ENCODE results near the gene LIMK1. TPM values are rescaled to one million over a fixed set of nuclear protein-coding genes. Genes with fewer than 3 reads are reported as not detected.

The LIMK1 gene
- total and polyA plus RNA-seq, 2 experiments from 2014 or later: 16.2 to 24.6 TPM

DNA sequence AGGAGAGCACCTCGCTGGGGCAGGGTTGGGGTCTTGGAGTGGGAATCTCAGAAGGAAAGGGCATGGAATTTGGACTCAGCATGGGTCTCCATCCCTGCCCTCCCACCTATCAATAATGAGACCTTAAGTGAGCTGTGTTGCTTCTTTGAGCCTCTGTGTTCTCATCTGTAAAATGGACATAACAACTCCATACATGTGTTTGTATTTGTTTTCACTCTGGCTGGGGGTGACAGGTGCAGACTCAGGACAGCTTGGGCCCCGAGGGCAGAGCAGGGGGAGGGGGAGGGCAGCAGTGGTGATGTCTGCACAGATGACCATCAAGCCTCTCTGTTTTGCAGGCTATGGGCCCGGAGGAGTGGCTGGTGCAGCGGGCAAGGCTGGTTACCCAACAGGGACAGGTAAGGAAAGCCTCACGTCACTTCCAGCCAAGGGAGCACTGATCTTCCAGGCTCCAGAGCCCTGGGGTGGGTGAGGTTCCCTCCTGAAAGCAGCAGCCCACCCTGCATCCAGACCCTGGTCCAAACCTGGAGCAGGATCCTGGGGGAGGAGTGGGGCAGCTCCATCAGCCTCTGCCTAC, 35.7 kb upstream of the LIMK1 start:
- 77% methylated on average over 5 of the region's 5 CpGs for WGBS (ENCODE audit: low lambda C conversion rate, missing lambda C conversion rate)
- H3K4me2 ChIP-seq: no peak overlapping the region
- H3K9me2 ChIP-seq (replicated peaks; ENCODE audit: insufficient read depth): no peaks in the 10 kb centered on the region
- H3K27ac ChIP-seq: no peak overlapping the region
- DNase-seq (ENCODE audit: low spot score): no peak
- TF ChIP-seq EZH2phosphoT487 (IDR thresholded peaks at IDR 0.05; ENCODE audit: low read depth, severe bottlenecking, unreplicated experiment): no peak
- TF ChIP-seq, protein P1, sequence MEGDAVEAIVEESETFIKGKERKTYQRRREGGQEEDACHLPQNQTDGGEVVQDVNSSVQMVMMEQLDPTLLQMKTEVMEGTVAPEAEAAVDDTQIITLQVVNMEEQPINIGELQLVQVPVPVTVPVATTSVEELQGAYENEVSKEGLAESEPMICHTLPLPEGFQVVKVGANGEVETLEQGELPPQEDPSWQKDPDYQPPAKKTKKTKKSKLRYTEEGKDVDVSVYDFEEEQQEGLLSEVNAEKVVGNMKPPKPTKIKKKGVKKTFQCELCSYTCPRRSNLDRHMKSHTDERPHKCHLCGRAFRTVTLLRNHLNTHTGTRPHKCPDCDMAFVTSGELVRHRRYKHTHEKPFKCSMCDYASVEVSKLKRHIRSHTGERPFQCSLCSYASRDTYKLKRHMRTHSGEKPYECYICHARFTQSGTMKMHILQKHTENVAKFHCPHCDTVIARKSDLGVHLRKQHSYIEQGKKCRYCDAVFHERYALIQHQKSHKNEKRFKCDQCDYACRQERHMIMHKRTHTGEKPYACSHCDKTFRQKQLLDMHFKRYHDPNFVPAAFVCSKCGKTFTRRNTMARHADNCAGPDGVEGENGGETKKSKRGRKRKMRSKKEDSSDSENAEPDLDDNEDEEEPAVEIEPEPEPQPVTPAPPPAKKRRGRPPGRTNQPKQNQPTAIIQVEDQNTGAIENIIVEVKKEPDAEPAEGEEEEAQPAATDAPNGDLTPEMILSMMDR (IDR thresholded peaks at IDR 0.05; ENCODE audit: poor library complexity): no peak
- no peak overlapping the region for H2AFZ ChIP-seq
- no peak overlapping the region for H3K4me3 ChIP-seq
- H3K4me1 ChIP-seq (ENCODE audit: insufficient read depth): peaks cover 19% of the 10 kb centered on the region
- H4K20me1 ChIP-seq (ENCODE audit: insufficient read depth, poor library complexity, severe bottlenecking): no peaks in the 10 kb centered on the region
- no peaks in the 10 kb centered on the region for H3K9me3 ChIP-seq (ENCODE audit: low read depth)
- no peaks in the 10 kb centered on the region for H3K36me3 ChIP-seq (replicated peaks; ENCODE audit: insufficient read depth, low read depth)
- no peaks in the 10 kb centered on the region for H3K79me2 ChIP-seq
- no peaks in the 10 kb centered on the region for H3K27me3 ChIP-seq

- no peaks in the 10 kb centered on the region for H4K20me1 ChIP-seq (ENCODE audit: insufficient read depth, poor library complexity, severe bottlenecking)
- no peaks in the 10 kb centered on the region for H3K36me3 ChIP-seq (replicated peaks; ENCODE audit: insufficient read depth, low read depth)
- WGBS (ENCODE audit: low lambda C conversion rate, missing lambda C conversion rate): 96% methylated on average over 2 of the region's 2 CpGs
- H3K9me3 ChIP-seq (ENCODE audit: low read depth): no peaks in the 10 kb centered on the region
- no peak overlapping the region for H2AFZ ChIP-seq
- no peak for DNase-seq (ENCODE audit: low spot score)
- no peak overlapping the region for H3K27ac ChIP-seq
- peaks cover 13% of the 10 kb centered on the region for H3K4me1 ChIP-seq (ENCODE audit: insufficient read depth)
- no peak overlapping the region for H3K4me2 ChIP-seq
- TF ChIP-seq EZH2phosphoT487 (IDR thresholded peaks at IDR 0.05; ENCODE audit: low read depth, severe bottlenecking, unreplicated experiment) (no peak), EZH2 (IDR thresholded peaks at IDR 0.05; ENCODE audit: borderline replicate concordance) (no peak)
- TF ChIP-seq, protein P1 (IDR thresholded peaks at IDR 0.05; ENCODE audit: poor library complexity): no peak
- no peaks in the 10 kb centered on the region for H3K27me3 ChIP-seq
- H3K4me3 ChIP-seq: no peak overlapping the region
- no peaks in the 10 kb centered on the region for H3K79me2 ChIP-seq
- H3K9me2 ChIP-seq (replicated peaks; ENCODE audit: insufficient read depth): no peaks in the 10 kb centered on the region
These were observed 34.5 kb upstream of the LIMK1 start for GRCh38 chr7:74048999-74049599.

DNA sequence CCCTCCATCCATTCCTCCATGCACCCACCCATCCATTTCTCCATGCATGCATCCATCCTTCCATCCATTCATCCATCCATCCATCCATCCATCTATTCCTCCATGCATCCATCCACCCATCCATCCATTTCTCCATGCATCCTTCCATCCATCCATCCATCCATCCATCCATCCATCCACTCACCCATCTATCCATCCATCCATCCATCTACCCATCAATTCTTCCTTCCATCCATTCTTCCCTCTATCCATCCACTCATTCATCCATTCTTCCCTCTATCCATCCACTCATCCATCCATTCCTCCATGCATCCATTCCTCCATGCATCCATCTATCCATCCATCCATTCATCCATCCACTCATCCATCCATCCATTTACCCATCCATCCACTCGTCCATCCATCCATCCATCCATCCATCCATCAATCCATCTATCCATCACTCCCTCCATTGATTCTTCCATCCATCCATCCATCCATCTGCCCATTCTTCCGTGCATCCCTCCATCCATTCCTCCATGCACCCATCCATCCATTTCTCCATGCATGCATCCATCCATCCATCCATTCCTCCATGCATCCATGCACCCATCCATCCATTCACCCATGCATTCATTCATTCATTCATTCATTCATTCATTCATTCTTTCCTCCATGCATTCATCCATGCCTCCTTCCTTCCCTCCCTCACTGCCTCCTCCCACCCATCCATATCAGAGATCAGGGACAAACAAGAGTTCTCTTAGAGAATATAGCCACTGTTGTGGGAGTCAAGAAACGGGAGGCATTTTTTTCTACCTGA, 33.4 kb upstream of the LIMK1 start:
- Histone ChIP-seq H3K27ac (peak overlapping the region; percentile 53), H3K27me3 (no peaks in the 10 kb centered on the region), H2AFZ (no peak overlapping the region), H4K20me1 (ENCODE audit: insufficient read depth, poor library complexity, severe bottlenecking) (no peaks in the 10 kb centered on the region), H3K9me3 (ENCODE audit: low read depth) (no peaks in the 10 kb centered on the region), H3K4me2 (no peak overlapping the region), H3K4me1 (ENCODE audit: insufficient read depth) (peaks cover 4% of the 10 kb centered on the region), H3K4me3 (no peak overlapping the region), H3K9me2 (replicated peaks; ENCODE audit: insufficient read depth) (no peaks in the 10 kb centered on the region), H3K36me3 (replicated peaks; ENCODE audit: insufficient read depth, low read depth) (no peaks in the 10 kb centered on the region), H3K79me2 (no peaks in the 10 kb centered on the region)
- no peak for DNase-seq (ENCODE audit: low spot score)
- WGBS (ENCODE audit: low lambda C conversion rate, missing lambda C conversion rate): 93% methylated on average over 3 of the region's 3 CpGs
- TF ChIP-seq, protein P1 (IDR thresholded peaks at IDR 0.05; ENCODE audit: poor library complexity): no peak
- TF ChIP-seq EZH2phosphoT487 (IDR thresholded peaks at IDR 0.05; ENCODE audit: low read depth, severe bottlenecking, unreplicated experiment) (no peak), EZH2 (IDR thresholded peaks at IDR 0.05; ENCODE audit: borderline replicate concordance) (no peak)
